Upper lobe of right lung (tissue), 1 donor: ENCODE results near the gene HYCC1. TPM values are rescaled to one million over a fixed set of nuclear protein-coding genes. Genes with fewer than 3 reads are reported as not detected.
A peak's percentile ranks its signal among the peaks of the same experiment; 100 is the strongest.

ENCODE experiments used
- ATAC-seq: fragments of 200-7000 bp; cut with Tn5 transposase; one replicate; pipeline ENCODE4 v1.9.1; 2020; ENCODE audit warnings: mild to moderate bottlenecking, moderate library complexity
- DNase-seq: peaks from one replicate; pipeline ENCODE4 v3.0.0-alpha.2; 2020
- H3K27ac ChIP-seq: fragments of 200-600 bp; one replicate; pipeline ENCODE4 v1.8.0; 2022
- H3K27me3 ChIP-seq: fragments of 200-600 bp; one replicate; pipeline ENCODE4 v1.8.0; 2022; ENCODE audit warnings: mild to moderate bottlenecking
- H3K36me3 ChIP-seq: fragments of 200-600 bp; one replicate; pipeline ENCODE4 v1.8.0; 2022
- H3K4me1 ChIP-seq: fragments of 200-600 bp; one replicate; pipeline ENCODE4 v1.8.0; 2022
- H3K4me3 ChIP-seq: fragments of 200-600 bp; one replicate; pipeline ENCODE4 v1.8.0; 2022; ENCODE audit warnings: mild to moderate bottlenecking
- H3K9me3 ChIP-seq: fragments of 200-600 bp; one replicate; pipeline ENCODE4 v1.8.0; 2022
- CTCF ChIP-seq: fragments of 200-600 bp; IDR thresholded peaks from one replicate; pipeline ENCODE4 v1.8.0; 2022; ENCODE audit warnings: antibody characterized with exemption
- intact Hi-C: fragments of 100-400 bp; cut with DNase I; formaldehyde crosslinking; loops from one replicate; pipeline ENCODE4 v1.11.0; 2022
- total RNA-seq: library from RNA; stranded (reverse); fragmentation: NEBNext Ultra II Directional; extraction: Animal tissue kit (Norgen Biotek cat#: 25700); gene quantifications from one replicate; pipeline ENCODE4 v1.2.1, GENCODE V29; 2021
- donor health status: DM: no; HTN: yes; CAD: no; lungs with severe emphysema.

Gene HYCC1
- total RNA-seq, 1 donor from 2014 or later, result 47.7 TPM

DNA sequence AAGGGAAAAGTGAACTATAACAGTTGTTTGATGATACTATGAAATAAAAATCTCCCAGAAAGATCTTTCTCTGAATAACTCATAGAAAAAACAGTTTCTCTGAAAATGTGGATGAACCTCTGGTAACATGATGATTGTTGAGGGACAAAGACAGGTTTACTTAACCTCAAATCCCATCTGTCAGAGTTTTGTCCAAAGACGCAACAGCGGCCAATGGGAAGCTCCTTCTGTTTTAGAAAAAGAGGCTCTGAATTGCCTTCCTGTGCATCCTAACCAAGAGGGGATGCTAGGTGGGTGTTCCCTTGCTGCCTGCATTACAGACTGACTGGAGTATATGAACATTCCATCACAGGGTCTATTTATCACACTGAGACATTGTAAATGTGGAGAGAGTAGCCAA, 8.9 kb upstream of the HYCC1 start:
- intact Hi-C loops, result no loop called here
- DNase-seq (no peak), ATAC-seq (no peak)
- no peak overlapping the region for H3K4me3 ChIP-seq
- no peaks in the 10 kb centered on the region for H3K36me3 ChIP-seq
- no peaks in the 10 kb centered on the region for H3K4me1 ChIP-seq
- H3K27me3 ChIP-seq, result no peaks in the 10 kb centered on the region
- peak overlapping the region; percentile 51 for H3K27ac ChIP-seq
- no peaks in the 10 kb centered on the region for H3K9me3 ChIP-seq
- TF ChIP-seq CTCF, result no peak

DNA sequence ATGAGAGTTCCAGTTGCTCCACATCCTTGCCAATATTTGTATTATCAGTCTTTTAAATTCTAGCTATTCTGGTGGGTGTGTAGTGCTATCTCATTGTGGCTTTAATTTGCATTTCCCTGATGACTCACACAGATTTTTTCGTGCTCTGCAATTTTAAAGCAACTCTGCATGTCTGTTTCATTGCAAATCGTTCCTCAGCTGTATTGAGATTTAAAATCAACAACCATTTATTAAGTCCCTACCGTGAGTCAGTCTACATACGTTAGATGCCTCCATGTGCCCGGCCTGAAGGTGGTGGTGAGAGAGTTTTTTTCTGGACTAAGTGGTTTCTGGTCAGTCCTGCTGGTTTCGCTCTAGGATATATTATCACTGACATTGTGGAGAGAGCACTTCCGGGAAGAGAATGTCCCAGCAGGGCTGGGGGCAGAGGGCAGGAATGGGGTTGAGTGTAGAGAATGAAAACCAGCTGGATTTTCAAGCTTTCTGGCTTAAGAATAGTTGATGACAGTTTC, 8.4 kb upstream of the HYCC1 start:
- Histone ChIP-seq H3K4me3 (no peak overlapping the region), H3K9me3 (no peaks in the 10 kb centered on the region), H3K27ac (no peak overlapping the region), H3K27me3 (no peaks in the 10 kb centered on the region), H3K36me3 (no peaks in the 10 kb centered on the region), H3K4me1 (no peaks in the 10 kb centered on the region)
- ATAC-seq (peak; percentile 59), DNase-seq (no peak)
- intact Hi-C loops, result no loop called here
- TF ChIP-seq CTCF, result no peak

GRCh38 chr7:23021596-23021995, 7.7 kb upstream of the HYCC1 start:
- no peak for ATAC-seq
- intact Hi-C loops, result no loop called here
- H3K27me3 ChIP-seq, result no peaks in the 10 kb centered on the region

GRCh38 chr7:23020742-23021401, 6.9 kb upstream of the HYCC1 start:
- Histone ChIP-seq H3K27me3 (no peaks in the 10 kb centered on the region), H3K27ac (peak overlapping the region; percentile 14), H3K9me3 (no peaks in the 10 kb centered on the region), H3K36me3 (no peaks in the 10 kb centered on the region), H3K4me1 (peaks cover 8% of the 10 kb centered on the region), H3K4me3 (no peak overlapping the region)
- DNase-seq, result no peak
- ATAC-seq, result peak; percentile 72
- intact Hi-C loops, result no loop called here
- no peak for TF ChIP-seq CTCF

More at GRCh38 chr7:23021596-23021995, 7.7 kb upstream of the HYCC1 start:
- H3K4me3 ChIP-seq, result no peak overlapping the region
- DNase-seq, result no peak
- peak overlapping the region; percentile 14 for H3K27ac ChIP-seq
- H3K4me1 ChIP-seq, result peaks cover 7% of the 10 kb centered on the region
- no peak for TF ChIP-seq CTCF
- H3K9me3 ChIP-seq, result no peaks in the 10 kb centered on the region
- H3K36me3 ChIP-seq, result no peaks in the 10 kb centered on the region

DNA sequence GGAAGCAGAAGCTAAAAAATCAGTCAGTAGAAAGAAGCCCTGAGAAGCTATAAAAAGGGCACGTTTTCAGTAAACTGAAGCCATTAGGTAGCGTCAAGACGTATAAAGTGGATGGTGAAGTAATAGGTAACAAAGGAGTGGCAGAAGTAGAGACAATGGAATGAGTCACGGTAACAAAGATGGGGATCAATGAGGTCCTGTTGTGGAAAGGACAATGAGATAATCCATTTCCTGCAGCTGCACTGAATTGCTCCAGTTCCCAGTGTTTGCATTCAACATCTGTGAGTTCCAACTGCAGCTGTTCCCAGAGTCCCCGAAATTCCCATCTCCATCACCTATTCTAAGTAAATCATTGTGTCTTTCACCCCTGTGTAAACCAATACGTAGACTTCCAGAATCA, 4.8 kb upstream of the HYCC1 start:
- Histone ChIP-seq H3K4me3 (no peak overlapping the region), H3K4me1 (peaks cover 8% of the 10 kb centered on the region), H3K27me3 (no peaks in the 10 kb centered on the region), H3K27ac (no peak overlapping the region), H3K36me3 (no peaks in the 10 kb centered on the region), H3K9me3 (no peaks in the 10 kb centered on the region)
- no peak for ATAC-seq
- DNase-seq, result no peak
- no peak for TF ChIP-seq CTCF
- intact Hi-C loops, result no loop called here
